CD4-positive, alpha-beta T cell treated with Interleukin-15 for 4 hours (primary cell): Measurements from ENCODE around the gene KLHL13.
"Not testable (repeated sequence)": the region's sequence is repeated elsewhere in the genome, so short reads cannot be mapped to it uniquely, and the experiment has no call there.

Experiments
- DNase-seq: peaks from one replicate; pipeline ENCODE4 v3.0.0-alpha.2; 2020; ENCODE audit warnings: low spot score

The KLHL13 gene

DNA sequence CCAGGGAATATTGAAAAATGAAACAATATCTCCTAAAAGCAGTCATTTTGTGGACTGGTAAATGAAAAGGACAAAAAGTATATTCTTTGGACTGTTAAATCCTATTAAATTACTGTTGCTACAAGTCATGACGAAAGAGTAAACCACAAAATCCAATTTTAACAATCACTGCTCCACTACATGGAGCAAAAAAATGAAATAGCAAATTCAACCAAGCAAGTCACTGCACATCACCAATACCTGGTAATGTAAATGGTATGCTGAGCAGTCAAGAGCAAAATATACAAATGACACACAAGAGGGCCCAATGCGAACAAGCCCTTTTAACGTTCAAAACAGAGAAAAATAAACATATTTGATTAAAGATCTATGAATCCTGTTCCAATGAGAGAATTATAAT, 126.2 kb downstream of the KLHL13 start:
- no peak for DNase-seq

DNA sequence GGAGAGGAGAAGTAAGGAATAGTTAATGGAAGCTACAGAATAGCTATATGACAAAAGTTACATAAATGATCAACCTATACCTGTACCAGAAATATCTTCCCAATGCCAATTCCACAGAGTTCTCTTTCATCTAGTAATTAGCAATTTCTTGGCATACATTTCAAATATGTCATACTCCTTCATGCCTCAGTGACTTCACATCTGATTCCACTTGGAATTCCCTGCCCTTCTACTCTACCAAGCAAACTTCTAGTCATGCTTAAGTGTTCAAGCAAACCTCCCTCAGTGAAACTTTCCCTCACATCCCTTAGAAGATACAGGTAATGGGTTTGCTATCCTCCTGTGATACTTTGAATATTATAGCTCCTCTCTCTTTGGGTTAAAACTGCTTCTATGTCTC, 127.1 kb downstream of the KLHL13 start:
- no peak for DNase-seq

DNA sequence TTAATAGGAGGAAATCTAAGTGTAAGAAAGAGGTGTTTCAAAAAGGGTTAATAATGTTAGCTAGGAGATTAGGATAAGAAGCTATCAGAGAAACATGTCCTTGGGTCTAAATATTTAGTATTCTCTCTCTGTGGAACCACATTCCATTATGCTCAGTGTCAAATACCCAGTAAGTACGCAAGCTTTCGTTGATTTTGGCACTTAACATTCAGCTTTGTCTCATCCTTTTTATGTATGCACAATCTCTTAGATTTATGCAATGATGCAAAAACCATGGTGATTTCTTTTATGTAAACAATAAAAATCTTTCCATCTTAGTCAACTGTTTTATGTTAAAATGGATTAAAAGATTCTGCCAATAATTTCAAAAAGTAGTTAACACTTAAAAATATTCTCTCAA, 129.2 kb downstream of the KLHL13 start:
- no peak for DNase-seq

DNA sequence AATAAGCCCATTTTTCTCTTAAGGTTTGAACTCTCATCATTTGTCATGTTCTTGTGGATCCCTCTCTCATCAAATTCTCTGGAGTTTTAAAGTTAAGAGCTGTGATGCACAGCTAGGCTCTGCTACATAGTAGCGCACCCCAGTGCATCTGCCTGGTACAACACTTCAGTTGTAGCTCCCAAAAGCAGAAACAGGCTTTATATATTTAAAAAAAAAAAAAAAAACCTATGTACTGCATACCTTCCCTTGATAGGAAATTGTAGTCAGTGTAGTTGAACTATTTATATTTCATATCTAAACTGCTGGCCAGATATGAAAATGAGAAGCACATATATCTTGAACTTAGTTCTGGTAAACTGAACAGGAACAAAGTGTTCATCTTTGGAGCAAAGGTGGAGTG, 131.4 kb downstream of the KLHL13 start:
- no peak for DNase-seq

DNA sequence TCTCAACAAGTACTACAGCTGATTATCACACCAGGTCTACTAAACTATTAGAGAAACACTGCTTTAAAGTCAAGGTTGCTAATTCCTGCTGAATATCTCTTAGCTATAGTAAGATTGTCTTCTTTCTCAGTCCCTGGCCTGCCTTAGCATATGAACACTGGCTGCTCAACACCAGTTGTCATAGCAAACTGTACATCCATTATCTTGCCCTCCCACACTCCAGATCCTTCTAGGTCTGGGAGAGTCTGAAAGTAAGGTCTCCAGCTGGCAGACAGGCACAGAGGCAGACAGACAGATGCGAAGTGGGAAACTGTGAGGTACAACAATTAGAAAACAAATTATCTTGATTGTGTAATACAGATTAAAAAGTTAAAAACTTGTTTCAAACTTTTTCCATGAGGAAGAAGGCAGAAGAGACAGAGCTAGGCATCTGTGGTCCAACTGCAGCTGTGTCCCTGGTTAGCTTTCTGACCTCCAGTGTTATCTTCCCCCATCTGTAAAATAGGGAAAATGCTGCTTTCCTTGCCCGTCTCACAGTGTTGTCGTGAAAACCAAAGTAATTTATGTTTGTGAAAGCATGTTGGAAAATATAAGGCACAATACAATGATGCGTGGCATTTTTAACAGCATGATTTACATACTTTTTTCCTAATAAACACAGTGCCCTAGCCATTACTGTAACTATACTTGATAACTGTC, 133.8 kb downstream of the KLHL13 start:
- DNase-seq: no peak

DNA sequence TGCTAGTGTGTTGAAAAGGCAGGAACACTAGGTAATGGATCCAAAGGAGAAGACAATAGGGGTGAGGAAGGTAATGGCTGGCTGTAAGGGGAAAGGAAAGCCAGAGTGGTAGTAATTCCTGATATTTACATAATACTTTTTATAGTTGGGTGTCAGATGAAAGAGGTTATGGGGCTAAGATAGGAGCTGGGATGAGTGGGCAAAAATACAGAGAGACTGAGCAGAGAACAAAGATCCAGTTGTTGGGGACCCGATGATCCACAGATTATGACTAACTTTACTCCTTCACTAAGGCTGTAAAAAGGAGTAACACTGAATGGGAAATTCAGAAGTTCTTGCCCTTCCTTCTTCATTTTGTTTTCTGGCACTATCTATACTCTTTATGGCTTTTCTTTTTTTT, 138.2 kb downstream of the KLHL13 start:
- no peak for DNase-seq

DNA sequence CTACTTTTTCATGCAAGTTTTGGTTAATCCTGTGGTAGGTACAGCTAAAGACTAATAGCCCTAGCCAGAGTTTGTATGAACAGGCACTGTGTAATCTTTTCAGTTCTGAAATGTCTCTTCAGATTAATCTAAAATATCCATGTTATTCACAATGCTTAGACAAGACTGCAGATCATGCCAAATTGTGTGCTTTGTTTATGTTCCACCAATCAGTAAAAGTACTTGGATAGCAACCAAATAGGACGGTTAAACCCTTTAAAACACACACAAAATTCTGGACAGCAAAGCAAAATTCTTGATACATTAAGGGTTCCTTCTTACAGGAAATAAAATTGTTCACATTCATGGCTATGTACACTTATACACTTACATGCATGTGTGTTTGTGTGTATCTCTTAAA, 139.1 kb downstream of the KLHL13 start:
- no peak for DNase-seq

DNA sequence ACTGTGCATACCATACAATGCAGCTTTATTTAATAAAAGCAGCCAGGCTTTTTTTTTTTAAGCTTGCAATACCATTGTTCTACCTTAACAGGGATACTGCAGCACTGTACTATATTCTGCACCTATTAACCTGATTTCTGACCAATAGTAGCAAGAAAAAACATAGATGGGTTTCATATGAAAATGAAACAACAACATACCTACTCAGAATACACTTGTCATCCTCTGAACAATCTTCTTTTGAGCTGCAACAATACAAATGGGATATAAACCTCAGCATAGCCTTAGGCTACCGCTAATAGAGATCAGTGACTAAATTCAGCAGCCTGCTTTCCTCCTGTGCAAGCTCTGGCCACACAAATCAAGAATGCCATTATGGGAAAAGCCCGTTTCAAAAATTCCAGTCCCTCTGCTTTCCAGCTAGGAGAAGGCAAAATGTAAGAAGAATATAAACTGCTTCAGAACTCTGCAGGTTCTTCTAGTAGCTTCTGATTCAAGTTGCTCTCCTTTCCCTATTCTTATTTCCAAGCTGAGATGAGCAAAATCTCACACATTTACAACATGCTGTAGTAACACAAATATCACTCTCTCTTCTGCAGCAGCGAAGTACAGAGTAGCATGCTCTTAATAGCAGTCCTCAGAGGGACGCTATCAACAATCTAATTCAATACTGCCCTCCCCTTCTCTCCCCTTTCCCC, 143.4 kb downstream of the KLHL13 start:
- DNase-seq: no peak

DNA sequence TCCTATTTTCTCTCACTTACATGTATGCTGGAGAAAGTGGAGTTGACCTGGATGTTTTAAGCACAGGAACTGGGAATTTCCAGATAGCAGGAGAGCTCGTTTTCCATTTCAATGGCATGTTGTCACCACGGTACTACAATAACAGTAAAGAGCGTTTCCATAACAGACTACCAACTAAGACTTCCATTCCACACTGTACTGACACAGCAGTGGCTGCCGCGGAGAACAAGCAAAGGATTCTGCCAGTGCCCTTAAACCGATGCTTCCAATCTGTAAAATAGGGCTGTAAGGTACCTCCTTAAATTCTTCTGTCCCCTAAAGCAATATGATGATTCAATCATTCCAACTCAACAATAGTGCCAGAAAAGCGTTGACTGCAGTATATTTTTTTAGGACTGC, 143.9 kb downstream of the KLHL13 start:
- DNase-seq: no peak

DNA sequence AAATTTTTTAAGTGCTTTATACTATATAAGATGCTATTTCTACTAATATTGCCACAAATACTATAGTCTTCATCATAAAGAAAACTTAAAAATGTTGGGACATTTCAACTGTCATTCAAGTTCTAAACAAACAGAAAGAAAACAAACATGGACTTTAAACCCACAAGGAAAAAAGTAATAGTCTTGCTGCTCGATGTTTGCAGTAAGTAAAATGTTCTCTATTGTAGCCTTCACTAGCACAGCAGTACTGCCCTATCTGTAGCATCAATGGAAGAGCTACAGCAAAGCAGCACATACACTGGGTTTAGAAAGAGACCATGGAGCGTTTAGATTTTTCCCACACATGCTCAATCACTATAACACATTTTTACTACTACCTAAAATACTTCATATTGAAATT, 146.8 kb downstream of the KLHL13 start:
- no peak for DNase-seq

DNA sequence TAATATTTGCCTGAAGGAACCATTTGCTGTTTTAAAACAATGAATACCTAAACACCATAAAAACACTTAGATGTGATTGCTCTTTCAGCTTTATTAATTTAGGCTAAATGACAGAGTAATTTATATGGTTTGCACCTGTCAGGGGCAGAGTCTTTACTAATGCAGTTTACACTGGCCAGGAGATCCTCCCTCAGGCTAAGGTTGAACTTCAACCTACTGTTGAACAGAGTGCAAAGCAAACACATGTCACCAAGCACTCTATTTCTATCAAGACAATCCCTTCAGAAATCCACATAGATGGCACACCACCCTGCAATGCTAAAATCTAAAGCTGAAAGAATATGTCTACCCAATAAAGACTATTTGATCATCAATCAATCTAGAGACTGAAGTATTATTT, 147.3 kb downstream of the KLHL13 start:
- no peak for DNase-seq

DNA sequence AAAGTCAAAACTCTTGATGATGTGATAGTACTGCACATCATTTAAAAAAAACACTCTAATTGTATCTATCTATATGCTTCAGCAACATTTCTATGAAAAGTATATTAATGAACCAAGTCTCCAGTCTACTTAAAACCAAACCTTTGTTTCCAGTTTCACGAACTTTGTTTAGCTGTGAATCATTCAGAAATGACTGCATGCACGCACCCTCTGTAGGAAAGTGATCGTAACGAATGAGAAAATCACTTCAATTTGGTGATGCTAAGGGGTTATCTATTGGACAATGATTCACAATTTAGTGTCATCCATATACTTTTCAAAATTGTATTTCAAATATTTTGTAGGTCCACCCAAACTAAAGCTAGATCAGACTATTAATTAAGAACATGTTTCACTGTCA, 157.6 kb downstream of the KLHL13 start:
- no peak for DNase-seq

DNA sequence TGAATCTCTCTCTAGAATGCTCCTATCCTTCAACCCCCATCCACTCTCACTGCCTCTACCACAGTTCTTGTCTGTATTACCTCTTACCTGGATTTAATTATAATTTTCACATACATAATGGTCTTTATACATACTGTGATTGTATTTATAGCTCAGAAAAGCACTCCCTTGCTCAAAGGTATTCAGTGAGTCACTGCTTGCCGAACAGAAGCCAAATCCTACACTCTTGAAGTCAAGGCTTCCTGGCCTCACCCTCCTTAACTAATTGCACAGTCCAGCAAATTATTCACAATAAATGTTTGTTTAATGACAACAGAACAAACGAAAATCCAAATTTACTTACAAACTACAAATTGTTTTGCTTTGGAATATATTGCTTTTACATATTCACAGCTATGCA, 159.5 kb downstream of the KLHL13 start:
- DNase-seq: no peak

DNA sequence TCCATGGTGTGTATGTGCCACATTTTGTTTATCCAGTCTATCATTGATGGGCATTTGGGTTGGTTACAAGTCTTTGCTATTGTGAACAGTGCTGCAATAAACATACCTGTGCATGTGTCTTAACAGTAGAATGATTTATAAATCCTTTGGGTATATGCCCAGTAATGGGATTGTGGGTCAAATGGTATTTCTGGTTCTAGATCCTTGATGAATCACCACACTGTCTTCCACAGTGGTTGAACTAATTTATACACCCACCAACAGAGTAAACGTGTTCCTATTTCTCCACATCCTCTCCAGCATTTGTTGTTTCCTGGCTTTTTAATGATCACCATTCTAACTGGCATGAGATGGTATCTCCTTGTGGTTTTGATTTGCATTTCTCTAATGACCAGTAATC, 177.3 kb downstream of the KLHL13 start:
- not testable (repeated sequence) for DNase-seq

DNA sequence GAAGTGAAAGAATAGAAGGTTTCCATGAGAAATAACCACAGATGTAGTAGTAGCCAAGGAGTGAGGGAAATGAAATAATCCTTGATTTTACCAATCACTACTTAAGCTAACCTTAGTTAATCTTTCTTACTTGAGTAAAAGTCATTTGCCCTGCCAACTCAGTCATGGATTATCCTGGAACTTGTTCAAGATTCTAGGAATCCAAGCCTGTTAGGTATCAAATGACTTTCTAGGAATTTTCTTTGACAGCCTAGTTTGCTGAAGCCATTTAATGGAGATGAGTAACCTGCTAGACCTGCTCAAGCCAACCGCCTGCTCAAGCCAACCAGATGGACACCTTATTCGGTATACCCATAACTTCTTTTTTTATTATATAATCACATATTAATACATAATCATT, 180.5 kb downstream of the KLHL13 start:
- no peak for DNase-seq

DNA sequence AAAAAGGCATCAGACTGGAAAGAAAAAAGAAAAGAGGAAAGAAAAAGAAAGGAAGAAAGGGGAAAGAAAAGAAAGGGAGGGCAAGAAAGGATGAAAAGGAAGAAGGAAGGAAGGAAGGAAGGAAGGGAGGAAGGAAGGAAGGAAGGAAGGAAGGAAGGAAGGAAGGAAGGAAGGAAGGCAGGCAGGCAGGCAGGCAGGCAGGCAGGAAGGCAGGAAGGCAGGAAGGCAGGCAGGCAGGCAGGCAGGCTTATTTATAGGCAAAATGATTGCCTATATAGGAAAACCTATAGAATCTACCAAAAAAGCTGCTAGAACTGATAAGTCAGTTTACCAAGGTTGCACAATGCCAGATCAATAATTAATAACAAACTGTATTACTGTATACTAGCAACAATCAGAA, 186.5 kb downstream of the KLHL13 start:
- DNase-seq: not testable (repeated sequence)

DNA sequence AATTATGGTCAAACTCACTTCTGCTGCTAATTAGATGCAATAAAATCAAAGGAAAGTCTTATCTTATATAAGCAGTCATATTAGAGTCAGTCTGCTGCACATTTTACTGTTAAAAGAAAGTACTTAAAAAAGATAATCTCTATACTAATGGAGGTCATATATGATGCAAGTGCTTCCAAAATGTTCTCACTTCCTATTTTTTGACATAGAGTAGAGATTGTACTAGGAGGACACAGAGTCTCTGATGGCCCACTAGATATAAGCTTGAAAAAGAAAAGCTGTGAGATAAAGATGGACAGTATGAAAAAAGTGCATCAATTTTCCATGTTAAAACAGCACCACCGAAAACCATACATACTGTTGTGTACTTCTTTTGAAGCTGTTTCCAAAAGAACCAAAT, 196.9 kb downstream of the KLHL13 start:
- DNase-seq: no peak

DNA sequence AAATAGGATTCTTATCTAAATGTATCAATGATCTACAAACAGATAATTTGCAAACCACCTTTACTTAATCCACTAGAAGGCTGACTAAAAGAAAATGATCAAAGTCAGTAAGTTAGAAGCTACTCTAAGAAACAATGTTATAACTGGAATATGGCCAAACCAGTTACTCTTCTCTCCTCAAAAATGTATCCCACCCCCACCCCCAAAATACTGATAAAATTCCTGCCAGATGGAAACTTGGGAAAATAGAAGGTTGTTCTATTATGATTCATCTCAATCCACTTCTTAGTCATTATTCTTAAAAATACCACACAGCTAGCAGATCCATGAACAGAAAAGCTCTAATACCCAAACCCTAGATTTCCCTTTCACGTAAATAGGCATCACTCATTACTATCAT, 206.4 kb downstream of the KLHL13 start:
- no peak for DNase-seq

DNA sequence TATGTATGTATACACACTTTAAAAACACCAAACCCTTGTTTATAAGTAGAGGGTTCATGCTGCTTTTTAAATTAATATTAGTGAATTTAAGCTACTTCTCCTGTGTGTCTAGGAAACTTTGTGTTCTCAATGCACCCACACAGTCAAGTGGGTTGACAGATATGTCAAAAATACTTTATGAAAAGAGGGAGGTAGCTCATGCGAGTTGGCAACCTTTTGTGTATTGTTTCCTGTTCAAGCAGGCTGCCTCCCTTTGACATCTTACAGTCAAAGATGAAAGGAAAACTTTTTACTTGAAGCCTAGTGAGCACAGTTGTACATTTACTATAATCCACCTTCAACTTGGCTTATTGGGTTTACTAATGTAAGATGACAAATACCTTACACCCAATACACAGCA, 218.4 kb downstream of the KLHL13 start:
- no peak for DNase-seq

DNA sequence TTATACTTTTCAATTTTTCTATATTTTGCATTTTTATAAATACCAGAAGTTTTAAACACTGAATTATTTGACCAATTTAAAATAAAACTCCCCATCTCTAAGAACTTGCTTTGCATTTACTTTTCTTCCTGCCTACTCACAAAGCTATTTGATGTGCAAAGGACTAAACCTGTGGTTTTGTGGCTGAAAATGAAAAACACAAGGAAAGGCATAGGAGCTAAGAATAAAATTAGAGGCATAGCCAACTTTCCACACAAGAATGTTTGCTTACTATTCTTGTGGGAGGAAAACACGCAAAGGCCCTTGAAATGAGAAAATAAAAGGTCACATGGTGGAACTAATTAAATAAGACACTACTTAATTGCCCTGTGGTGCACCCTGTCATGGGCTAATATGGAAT, 221.2 kb downstream of the KLHL13 start:
- no peak for DNase-seq

DNA sequence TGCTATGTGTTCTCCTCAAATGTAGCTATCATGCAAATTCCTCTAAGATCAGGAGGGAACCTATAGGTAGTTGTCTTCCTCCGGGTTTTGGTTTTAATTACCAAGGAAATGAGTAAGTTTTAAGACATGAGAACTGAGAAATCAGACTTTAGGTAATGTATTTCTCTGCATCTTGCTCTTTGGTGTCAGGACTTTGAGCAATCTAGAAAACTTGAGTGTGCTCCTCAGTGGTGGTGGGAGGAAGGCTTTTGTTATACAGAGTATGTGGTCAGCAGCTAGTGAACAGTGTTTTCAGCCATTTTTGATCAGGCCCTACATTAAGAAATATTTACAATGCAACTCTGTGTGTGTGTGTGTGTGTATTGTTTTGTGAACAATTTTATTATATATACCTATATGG, 224.1 kb downstream of the KLHL13 start:
- DNase-seq: no peak

DNA sequence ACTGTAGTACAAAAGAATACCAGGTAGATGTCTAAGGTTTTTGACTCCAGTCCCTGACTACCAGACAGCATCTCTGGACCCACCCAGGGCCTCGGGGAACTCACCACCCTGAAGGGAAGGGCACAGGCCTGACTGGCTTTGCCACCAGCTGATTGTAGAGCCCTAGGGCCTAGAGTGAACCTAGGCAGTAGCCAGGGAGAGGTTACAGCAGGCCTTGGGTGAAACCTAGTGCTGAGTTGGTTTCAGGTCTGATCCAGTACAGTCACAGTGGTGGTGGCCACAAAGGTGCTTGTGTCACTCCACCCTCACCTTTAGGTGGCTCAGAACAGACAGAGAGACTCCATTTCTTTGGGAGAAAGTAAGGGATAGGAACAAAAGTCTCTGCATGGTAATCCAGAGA, 244.8 kb downstream of the KLHL13 start:
- no peak for DNase-seq

DNA sequence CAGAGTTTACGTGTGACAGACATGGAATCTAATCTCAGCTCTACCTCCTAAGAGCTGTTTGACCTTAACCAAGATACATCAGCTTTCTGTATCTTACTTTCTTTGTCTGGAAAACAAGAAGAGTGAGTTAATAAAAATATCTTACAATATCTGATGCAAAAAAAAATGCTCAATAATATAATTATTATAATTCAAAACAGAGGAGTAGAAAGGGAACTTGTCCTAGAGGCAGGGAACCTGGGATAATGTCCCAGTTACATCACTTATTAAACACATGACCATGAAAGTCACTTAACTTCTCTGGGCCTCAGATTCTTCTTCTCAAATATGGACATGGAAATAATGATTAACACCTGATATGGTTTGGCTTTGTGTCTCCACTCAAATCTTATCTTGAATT, 256.1 kb downstream of the KLHL13 start:
- DNase-seq: no peak

DNA sequence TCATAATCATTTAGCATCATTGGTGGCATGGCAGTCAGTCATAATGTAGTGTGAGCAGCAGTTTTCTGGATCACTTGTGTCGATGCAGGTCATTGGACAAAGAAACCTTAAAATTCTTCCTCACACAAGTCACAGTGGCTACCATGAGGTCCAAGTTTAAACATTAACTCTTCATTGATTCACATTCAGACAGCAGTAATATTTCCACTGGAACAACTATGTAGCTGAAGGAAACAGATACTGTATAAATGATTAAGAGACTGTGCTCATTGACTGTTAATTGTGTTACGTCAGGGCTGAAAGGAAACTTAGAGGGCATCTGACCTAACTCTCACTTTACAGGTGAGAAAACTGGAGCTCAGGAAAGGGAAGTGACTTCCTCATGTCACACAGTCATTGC, 261.8 kb downstream of the KLHL13 start:
- DNase-seq: no peak
